ENCODE results near the gene FMN1. TPM values are rescaled to one million over a fixed set of nuclear protein-coding genes. Genes with fewer than 3 reads are reported as not detected.

Gene FMN1
- total RNA-seq, 1 experiment from 2014 or later, result 4.5 TPM

DNA sequence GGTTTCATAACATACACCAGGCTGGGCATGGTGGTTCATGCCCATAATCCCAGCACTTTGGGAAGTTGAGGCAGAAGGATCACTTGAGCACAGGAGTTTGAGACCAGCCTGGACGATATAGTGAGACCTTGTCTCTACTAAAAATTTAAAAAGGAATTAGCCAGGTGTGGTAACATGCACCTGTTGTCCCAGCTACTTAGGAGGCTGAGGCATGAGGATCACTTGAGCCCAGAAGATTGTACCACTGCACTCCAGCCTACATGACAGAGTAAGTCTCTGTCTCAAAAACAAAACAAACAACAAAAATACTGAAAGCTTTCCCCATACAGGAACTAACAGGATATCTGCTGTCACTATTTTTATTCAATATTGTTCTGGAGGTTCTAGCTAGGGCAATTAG, 455.8 kb downstream of the FMN1 start:
- peaks cover 30% of the 10 kb centered on the region for H3K9me3 Mint-ChIP-seq
- no peaks in the 10 kb centered on the region; the same call in 1 of the 2 replicates for H3K27me3 Mint-ChIP-seq (ENCODE audit: low read depth)
- peaks cover 7% of the 10 kb centered on the region for H3K4me1 Mint-ChIP-seq
- ChIA-PET POLR2A (no interaction called here), CTCF (no interaction called here)
- ATAC-seq (no peak), DNase-seq (ENCODE audit: low spot score) (no peak)
- H3K4me3 Mint-ChIP-seq, result no peak overlapping the region
- TF ChIP-seq FOXK1 (CRISPR knock-in tag; IDR thresholded peaks at IDR 0.05) (no peak), ZMAT4 (CRISPR knock-in tag; IDR thresholded peaks at IDR 0.05) (no peak), PRDM15 (CRISPR knock-in tag; IDR thresholded peaks at IDR 0.05) (no peak), ZNF416 (CRISPR knock-in tag; IDR thresholded peaks at IDR 0.05) (no peak), CDX4 (CRISPR knock-in tag; IDR thresholded peaks at IDR 0.05; ENCODE audit: borderline replicate concordance) (no peak), ZNF423 (CRISPR knock-in tag; IDR thresholded peaks at IDR 0.05) (no peak), JUN (CRISPR knock-in tag; IDR thresholded peaks at IDR 0.05) (no peak), TEAD4 (CRISPR knock-in tag; IDR thresholded peaks at IDR 0.05) (no peak), HMGA2 (CRISPR knock-in tag; IDR thresholded peaks at IDR 0.05) (no peak), FOXJ3 (CRISPR knock-in tag; IDR thresholded peaks at IDR 0.05; ENCODE audit: borderline replicate concordance) (no peak), NFE2L1 (CRISPR knock-in tag; IDR thresholded peaks at IDR 0.05) (no peak)
- TF ChIP-seq, protein P1, sequence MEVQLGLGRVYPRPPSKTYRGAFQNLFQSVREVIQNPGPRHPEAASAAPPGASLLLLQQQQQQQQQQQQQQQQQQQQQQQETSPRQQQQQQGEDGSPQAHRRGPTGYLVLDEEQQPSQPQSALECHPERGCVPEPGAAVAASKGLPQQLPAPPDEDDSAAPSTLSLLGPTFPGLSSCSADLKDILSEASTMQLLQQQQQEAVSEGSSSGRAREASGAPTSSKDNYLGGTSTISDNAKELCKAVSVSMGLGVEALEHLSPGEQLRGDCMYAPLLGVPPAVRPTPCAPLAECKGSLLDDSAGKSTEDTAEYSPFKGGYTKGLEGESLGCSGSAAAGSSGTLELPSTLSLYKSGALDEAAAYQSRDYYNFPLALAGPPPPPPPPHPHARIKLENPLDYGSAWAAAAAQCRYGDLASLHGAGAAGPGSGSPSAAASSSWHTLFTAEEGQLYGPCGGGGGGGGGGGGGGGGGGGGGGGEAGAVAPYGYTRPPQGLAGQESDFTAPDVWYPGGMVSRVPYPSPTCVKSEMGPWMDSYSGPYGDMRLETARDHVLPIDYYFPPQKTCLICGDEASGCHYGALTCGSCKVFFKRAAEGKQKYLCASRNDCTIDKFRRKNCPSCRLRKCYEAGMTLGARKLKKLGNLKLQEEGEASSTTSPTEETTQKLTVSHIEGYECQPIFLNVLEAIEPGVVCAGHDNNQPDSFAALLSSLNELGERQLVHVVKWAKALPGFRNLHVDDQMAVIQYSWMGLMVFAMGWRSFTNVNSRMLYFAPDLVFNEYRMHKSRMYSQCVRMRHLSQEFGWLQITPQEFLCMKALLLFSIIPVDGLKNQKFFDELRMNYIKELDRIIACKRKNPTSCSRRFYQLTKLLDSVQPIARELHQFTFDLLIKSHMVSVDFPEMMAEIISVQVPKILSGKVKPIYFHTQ (CRISPR knock-in tag; IDR thresholded peaks at IDR 0.05), result no peak
- TF ChIP-seq, protein P2, sequence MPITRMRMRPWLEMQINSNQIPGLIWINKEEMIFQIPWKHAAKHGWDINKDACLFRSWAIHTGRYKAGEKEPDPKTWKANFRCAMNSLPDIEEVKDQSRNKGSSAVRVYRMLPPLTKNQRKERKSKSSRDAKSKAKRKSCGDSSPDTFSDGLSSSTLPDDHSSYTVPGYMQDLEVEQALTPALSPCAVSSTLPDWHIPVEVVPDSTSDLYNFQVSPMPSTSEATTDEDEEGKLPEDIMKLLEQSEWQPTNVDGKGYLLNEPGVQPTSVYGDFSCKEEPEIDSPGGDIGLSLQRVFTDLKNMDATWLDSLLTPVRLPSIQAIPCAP (CRISPR knock-in tag; IDR thresholded peaks at IDR 0.05), result no peak
- TF ChIP-seq, protein P3, sequence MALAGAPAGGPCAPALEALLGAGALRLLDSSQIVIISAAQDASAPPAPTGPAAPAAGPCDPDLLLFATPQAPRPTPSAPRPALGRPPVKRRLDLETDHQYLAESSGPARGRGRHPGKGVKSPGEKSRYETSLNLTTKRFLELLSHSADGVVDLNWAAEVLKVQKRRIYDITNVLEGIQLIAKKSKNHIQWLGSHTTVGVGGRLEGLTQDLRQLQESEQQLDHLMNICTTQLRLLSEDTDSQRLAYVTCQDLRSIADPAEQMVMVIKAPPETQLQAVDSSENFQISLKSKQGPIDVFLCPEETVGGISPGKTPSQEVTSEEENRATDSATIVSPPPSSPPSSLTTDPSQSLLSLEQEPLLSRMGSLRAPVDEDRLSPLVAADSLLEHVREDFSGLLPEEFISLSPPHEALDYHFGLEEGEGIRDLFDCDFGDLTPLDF (CRISPR knock-in tag; IDR thresholded peaks at IDR 0.05), result no peak
- TF ChIP-seq, protein P4, sequence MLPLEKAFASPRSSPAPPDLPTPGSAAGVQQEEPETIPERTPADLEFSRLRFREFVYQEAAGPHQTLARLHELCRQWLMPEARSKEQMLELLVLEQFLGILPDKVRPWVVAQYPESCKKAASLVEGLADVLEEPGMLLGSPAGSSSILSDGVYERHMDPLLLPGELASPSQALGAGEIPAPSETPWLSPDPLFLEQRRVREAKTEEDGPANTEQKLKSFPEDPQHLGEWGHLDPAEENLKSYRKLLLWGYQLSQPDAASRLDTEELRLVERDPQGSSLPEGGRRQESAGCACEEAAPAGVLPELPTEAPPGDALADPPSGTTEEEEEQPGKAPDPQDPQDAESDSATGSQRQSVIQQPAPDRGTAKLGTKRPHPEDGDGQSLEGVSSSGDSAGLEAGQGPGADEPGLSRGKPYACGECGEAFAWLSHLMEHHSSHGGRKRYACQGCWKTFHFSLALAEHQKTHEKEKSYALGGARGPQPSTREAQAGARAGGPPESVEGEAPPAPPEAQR (CRISPR knock-in tag; IDR thresholded peaks at IDR 0.05), result no peak
- TF ChIP-seq, protein P5, sequence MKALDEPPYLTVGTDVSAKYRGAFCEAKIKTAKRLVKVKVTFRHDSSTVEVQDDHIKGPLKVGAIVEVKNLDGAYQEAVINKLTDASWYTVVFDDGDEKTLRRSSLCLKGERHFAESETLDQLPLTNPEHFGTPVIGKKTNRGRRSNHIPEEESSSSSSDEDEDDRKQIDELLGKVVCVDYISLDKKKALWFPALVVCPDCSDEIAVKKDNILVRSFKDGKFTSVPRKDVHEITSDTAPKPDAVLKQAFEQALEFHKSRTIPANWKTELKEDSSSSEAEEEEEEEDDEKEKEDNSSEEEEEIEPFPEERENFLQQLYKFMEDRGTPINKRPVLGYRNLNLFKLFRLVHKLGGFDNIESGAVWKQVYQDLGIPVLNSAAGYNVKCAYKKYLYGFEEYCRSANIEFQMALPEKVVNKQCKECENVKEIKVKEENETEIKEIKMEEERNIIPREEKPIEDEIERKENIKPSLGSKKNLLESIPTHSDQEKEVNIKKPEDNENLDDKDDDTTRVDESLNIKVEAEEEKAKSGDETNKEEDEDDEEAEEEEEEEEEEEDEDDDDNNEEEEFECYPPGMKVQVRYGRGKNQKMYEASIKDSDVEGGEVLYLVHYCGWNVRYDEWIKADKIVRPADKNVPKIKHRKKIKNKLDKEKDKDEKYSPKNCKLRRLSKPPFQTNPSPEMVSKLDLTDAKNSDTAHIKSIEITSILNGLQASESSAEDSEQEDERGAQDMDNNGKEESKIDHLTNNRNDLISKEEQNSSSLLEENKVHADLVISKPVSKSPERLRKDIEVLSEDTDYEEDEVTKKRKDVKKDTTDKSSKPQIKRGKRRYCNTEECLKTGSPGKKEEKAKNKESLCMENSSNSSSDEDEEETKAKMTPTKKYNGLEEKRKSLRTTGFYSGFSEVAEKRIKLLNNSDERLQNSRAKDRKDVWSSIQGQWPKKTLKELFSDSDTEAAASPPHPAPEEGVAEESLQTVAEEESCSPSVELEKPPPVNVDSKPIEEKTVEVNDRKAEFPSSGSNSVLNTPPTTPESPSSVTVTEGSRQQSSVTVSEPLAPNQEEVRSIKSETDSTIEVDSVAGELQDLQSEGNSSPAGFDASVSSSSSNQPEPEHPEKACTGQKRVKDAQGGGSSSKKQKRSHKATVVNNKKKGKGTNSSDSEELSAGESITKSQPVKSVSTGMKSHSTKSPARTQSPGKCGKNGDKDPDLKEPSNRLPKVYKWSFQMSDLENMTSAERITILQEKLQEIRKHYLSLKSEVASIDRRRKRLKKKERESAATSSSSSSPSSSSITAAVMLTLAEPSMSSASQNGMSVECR (CRISPR knock-in tag; IDR thresholded peaks at IDR 0.05; ENCODE audit: borderline replicate concordance), result no peak
- H3K36me3 Mint-ChIP-seq, result peaks cover 7% of the 10 kb centered on the region
- H3K27ac Mint-ChIP-seq, result no peak overlapping the region
